Cardiac fibroblast (primary cell): ENCODE measurements around the gene PTPRQ.
"Not testable (repeated sequence)": the region's sequence is repeated elsewhere in the genome, so short reads cannot be mapped to it uniquely, and the experiment has no call there.

Experiments used
- DNase-seq, 2 donors: peaks; one replicate each; pipeline versions ENCODE4 v3.0.0 to v3.0.0-alpha.2; 2010; ENCODE audit warnings: low read depth in 2 of 2
- H3K4me3 ChIP-seq, 2 donors: replicated peaks in 1 of 2; 1 replicate in 1 of 2; 2 replicates in 1 of 2; pipeline ENCODE4 v1.5.1; 2011; ENCODE audit warnings: low read depth in 2 of 2, low read length in 2 of 2, mild to moderate bottlenecking in 2 of 2, moderate library complexity in 1 of 2
- CTCF ChIP-seq: IDR thresholded peaks from one replicate; pipeline ENCODE4 v1.5.1; 2011; ENCODE audit warnings: low read depth, mild to moderate bottlenecking, low read length, inconsistent platforms

Gene PTPRQ

GRCh38 chr12:80643961-80644360 is 199.9 kb downstream of the PTPRQ start:
- no peak for TF ChIP-seq CTCF
- peak in 1 of 2 donors; percentile 57 for DNase-seq

GRCh38 chr12:80648881-80649280 is 204.8 kb downstream of the PTPRQ start:
- DNase-seq, result peak; percentile 27 to 84
- TF ChIP-seq CTCF, result no peak
- no peak overlapping the region for H3K4me3 ChIP-seq

More at GRCh38 chr12:80643961-80644360, 199.9 kb downstream of the PTPRQ start:
- no peak overlapping the region for H3K4me3 ChIP-seq

- no peak for TF ChIP-seq CTCF
- no peak overlapping the region for H3K4me3 ChIP-seq
- DNase-seq, result peak; percentile 35 to 44
Measured at GRCh38 chr12:80655751-80656150, 211.7 kb downstream of the PTPRQ start.

GRCh38 chr12:80659512-80660063 is 215.6 kb downstream of the PTPRQ start:
- no peak for DNase-seq
- H3K4me3 ChIP-seq, result no peak overlapping the region
- TF ChIP-seq CTCF, result no peak

GRCh38 chr12:80662586-80662985 is 218.6 kb downstream of the PTPRQ start:
- no peak overlapping the region for H3K4me3 ChIP-seq
- no peak for TF ChIP-seq CTCF
- no peak for DNase-seq

GRCh38 chr12:80670214-80670613 is 226.2 kb downstream of the PTPRQ start:
- no peak for DNase-seq
- no peak for TF ChIP-seq CTCF
- no peak overlapping the region for H3K4me3 ChIP-seq

GRCh38 chr12:80676042-80676636 is 232.1 kb downstream of the PTPRQ start:
- H3K4me3 ChIP-seq, result not testable (repeated sequence)
- DNase-seq, result peak; percentile 29 to 43
